ES-I3 (cell line): ENCODE data around the gene ACOXL.

Experiments used
- H3K36me3 ChIP-seq: 2 replicates; pipeline ENCODE4 v1.6.1; 2013; ENCODE audit warnings: mild to moderate bottlenecking, low read length, control low read depth, moderate library complexity; ENCODE audit not compliant: insufficient read depth
- H3K4me1 ChIP-seq: 2 replicates; pipeline ENCODE4 v1.6.1; 2013; ENCODE audit warnings: mild to moderate bottlenecking, control low read depth, low read length; ENCODE audit not compliant: insufficient read depth
- H3K9ac ChIP-seq: 2 replicates; pipeline ENCODE4 v1.6.1; 2013; ENCODE audit warnings: low read depth, mild to moderate bottlenecking, low read length, moderate library complexity
- H3K9me3 ChIP-seq: 2 replicates; pipeline ENCODE4 v1.6.1; 2013; ENCODE audit warnings: mild to moderate bottlenecking, low read length, moderate library complexity; ENCODE audit not compliant: control insufficient read depth, insufficient read depth

ACOXL gene

DNA sequence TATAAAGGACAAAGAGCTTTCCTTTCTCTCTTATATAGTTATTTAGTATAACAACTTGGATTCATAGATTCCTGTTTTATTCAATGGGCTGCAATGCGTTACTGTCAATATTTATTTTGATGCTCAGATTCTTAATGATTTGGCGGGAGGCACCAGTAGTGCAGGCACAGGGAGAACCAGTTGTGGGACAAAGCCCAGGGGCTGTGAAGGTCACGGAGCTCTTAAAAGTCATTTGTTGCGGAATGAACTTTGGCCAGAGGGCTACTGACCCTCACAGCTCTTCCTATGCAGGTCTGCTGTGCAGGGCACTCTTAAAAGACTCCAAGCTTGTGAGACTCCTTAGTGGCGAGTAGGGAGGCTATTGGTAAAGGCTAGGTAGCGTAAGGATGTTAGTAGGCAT, 422.4 kb downstream of the ACOXL start:
- H3K9ac ChIP-seq: no peak overlapping the region
- no peaks in the 10 kb centered on the region; the same call in 1 of the 2 replicates for H3K36me3 ChIP-seq
- H3K9me3 ChIP-seq: no peaks in the 10 kb centered on the region
- no peaks in the 10 kb centered on the region for H3K4me1 ChIP-seq

DNA sequence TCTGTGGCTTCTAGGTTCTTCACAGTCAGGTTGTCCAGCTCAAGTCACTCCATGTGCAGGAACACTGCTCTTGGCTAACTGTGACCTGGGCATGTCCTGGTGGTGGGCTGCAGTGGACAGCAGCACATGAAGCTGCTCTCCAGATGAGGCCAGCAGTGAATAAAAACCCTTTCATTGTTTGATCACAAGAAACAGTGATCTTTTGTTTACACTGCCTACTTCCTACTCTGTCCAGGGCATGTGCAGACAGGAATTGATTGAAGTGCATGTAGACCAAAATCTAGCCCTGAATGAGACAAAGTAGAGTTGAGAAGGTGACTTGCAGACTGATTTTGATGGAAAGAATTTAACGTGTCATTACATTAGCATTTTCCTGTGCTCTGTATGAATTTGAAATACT, 423.2 kb downstream of the ACOXL start:
- no peaks in the 10 kb centered on the region for H3K4me1 ChIP-seq
- no peak overlapping the region for H3K9ac ChIP-seq
- no peaks in the 10 kb centered on the region; the same call in 1 of the 2 replicates for H3K36me3 ChIP-seq
- H3K9me3 ChIP-seq: no peaks in the 10 kb centered on the region

- H3K4me1 ChIP-seq: no peaks in the 10 kb centered on the region
- H3K9ac ChIP-seq: no peak overlapping the region
- H3K9me3 ChIP-seq: no peaks in the 10 kb centered on the region
- H3K36me3 ChIP-seq: no peaks in the 10 kb centered on the region; the same call in 1 of the 2 replicates
Observed at GRCh38 chr2:111156529-111156928, 424.2 kb downstream of the ACOXL start.

GRCh38 chr2:111157071-111157661, 424.8 kb downstream of the ACOXL start:
- Histone ChIP-seq H3K4me1 (no peaks in the 10 kb centered on the region), H3K9ac (no peak overlapping the region), H3K9me3 (no peaks in the 10 kb centered on the region), H3K36me3 (no peaks in the 10 kb centered on the region; the same call in 1 of the 2 replicates)

GRCh38 chr2:111157798-111158197, 425.4 kb downstream of the ACOXL start:
- no peak overlapping the region for H3K9ac ChIP-seq
- peaks cover under 1% of the 10 kb centered on the region; the same call in 1 of the 2 replicates for H3K4me1 ChIP-seq
- H3K36me3 ChIP-seq: no peaks in the 10 kb centered on the region; the same call in 1 of the 2 replicates
- H3K9me3 ChIP-seq: no peaks in the 10 kb centered on the region

- Histone ChIP-seq H3K9me3 (no peaks in the 10 kb centered on the region), H3K4me1 (peaks cover 8% of the 10 kb centered on the region; the same call in 1 of the 2 replicates), H3K9ac (no peak overlapping the region), H3K36me3 (no peaks in the 10 kb centered on the region; the same call in 1 of the 2 replicates)
Observed at GRCh38 chr2:111159641-111160040, 427.3 kb downstream of the ACOXL start.

- Histone ChIP-seq H3K9ac (no peak overlapping the region), H3K4me1 (peaks cover 8% of the 10 kb centered on the region; the same call in 1 of the 2 replicates), H3K9me3 (no peaks in the 10 kb centered on the region), H3K36me3 (no peaks in the 10 kb centered on the region; the same call in 1 of the 2 replicates)
Observed at GRCh38 chr2:111160758-111161157, 428.4 kb downstream of the ACOXL start.

DNA sequence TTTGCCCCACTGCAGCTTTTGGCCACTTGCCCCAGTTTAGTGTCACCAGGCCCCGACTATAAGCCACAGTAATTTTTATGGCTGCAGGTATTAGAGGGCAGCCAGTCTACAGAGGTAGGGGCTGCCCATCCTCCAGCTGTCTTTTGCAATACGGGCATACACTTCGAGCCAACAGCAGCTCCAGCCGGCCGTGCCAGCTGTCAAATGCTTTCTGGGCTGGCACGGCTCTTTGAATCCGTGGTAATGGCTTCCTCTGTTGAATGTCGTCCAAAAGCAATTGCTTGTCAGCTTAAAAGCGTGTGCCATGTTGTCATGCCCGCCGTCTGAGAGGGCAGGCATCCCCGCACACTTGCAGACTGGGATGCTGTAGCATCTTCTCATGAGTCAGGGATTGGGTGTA, 429.6 kb downstream of the ACOXL start:
- Histone ChIP-seq H3K4me1 (peaks cover 8% of the 10 kb centered on the region; the same call in 1 of the 2 replicates), H3K9me3 (no peaks in the 10 kb centered on the region), H3K36me3 (no peaks in the 10 kb centered on the region; the same call in 1 of the 2 replicates), H3K9ac (no peak overlapping the region)

- Histone ChIP-seq H3K9me3 (no peaks in the 10 kb centered on the region), H3K9ac (no peak overlapping the region), H3K36me3 (no peaks in the 10 kb centered on the region; the same call in 1 of the 2 replicates), H3K4me1 (peaks cover 12% of the 10 kb centered on the region; the same call in 1 of the 2 replicates)
Observed at GRCh38 chr2:111162718-111163331, 430.5 kb downstream of the ACOXL start.

DNA sequence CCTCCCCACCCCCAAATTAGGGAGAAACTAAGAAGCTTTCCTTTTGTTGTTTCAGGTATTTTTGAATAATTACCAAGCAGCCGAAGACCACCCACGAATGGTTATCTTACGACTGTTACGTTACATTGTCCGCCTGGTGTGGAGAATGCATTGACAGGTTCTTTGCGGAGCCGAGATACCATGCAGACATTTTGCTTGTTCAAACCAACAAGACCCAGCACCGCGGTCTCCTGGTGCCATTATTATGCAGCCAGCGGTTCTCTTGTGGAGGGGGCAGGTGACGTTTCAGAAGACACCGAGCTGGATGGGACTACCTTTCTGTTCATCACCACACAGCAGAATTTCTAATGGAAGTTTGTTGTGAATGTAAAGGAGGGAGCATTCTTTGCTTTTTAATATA, 431.7 kb downstream of the ACOXL start:
- no peaks in the 10 kb centered on the region for H3K9me3 ChIP-seq
- no peak overlapping the region for H3K9ac ChIP-seq
- peaks cover 17% of the 10 kb centered on the region for H3K4me1 ChIP-seq
- no peaks in the 10 kb centered on the region; the same call in 1 of the 2 replicates for H3K36me3 ChIP-seq

DNA sequence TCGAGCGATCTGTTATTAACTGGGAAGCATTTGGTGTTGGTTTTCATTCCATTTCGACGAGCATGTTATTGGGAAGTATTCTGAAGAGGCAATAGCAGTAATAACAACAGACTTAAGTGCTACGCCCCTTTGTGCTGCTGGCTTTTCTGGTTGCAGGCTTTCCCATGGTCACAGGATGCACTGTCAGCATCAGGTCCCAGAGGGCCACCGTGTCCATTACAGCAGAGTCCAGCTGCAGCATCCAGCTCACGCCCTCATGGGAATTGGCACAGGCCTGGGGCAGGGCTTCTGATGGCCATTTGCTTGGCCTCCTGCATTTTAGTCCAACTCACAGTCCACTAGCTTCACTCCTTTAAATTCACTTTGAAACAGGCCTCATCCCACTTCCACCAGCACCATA, 432.7 kb downstream of the ACOXL start:
- Histone ChIP-seq H3K4me1 (peaks cover 19% of the 10 kb centered on the region), H3K9me3 (no peaks in the 10 kb centered on the region), H3K36me3 (no peaks in the 10 kb centered on the region; the same call in 1 of the 2 replicates), H3K9ac (no peak overlapping the region)

- Histone ChIP-seq H3K4me1 (peaks cover 21% of the 10 kb centered on the region), H3K36me3 (no peaks in the 10 kb centered on the region; the same call in 1 of the 2 replicates), H3K9me3 (no peaks in the 10 kb centered on the region), H3K9ac (no peak overlapping the region)
Observed at GRCh38 chr2:111166115-111166514, 433.7 kb downstream of the ACOXL start.

- Histone ChIP-seq H3K36me3 (no peaks in the 10 kb centered on the region; the same call in 1 of the 2 replicates), H3K9me3 (no peaks in the 10 kb centered on the region), H3K9ac (no peak overlapping the region), H3K4me1 (peaks cover 26% of the 10 kb centered on the region)
Observed at GRCh38 chr2:111167076-111167862, 434.9 kb downstream of the ACOXL start.

DNA sequence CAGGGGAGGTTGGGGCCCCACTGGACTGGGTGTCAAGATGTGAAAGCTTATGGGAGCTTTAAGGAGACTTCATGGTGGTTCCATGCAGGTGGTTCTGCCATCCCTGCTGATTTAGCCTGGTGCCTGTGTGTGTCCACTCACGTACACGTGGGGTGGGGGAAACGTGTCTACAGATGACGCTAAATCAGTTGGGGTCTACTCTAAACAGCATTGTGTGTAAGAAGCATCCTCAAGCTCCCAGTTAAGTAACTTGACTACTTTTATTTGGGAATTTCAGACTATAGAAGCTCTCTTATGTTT, 435.4 kb downstream of the ACOXL start:
- no peak overlapping the region for H3K9ac ChIP-seq
- no peaks in the 10 kb centered on the region; the same call in 1 of the 2 replicates for H3K36me3 ChIP-seq
- no peaks in the 10 kb centered on the region for H3K9me3 ChIP-seq
- peaks cover 26% of the 10 kb centered on the region for H3K4me1 ChIP-seq
